Limb (tissue), 2 donors: ENCODE measurements around the gene TGIF2LX.
"Not testable (repeated sequence)": the region's sequence is repeated elsewhere in the genome, so short reads cannot be mapped to it uniquely, and the experiment has no call there.

Experiments used
- DNase-seq, 2 donors: peaks; one replicate each; pipeline ENCODE4 v3.0.0-alpha.2; 2016; ENCODE audit errors: extremely low spot score in 2 of 2

Gene TGIF2LX

GRCh38 chrX:89921665-89922064 is at the start of gene TGIF2LX:
Gene TGIF2LX (plus strand): TSS chrX:89921908. CDS start chrX:89922086, 178 bp downstream.
- not testable (repeated sequence) for DNase-seq

DNA sequence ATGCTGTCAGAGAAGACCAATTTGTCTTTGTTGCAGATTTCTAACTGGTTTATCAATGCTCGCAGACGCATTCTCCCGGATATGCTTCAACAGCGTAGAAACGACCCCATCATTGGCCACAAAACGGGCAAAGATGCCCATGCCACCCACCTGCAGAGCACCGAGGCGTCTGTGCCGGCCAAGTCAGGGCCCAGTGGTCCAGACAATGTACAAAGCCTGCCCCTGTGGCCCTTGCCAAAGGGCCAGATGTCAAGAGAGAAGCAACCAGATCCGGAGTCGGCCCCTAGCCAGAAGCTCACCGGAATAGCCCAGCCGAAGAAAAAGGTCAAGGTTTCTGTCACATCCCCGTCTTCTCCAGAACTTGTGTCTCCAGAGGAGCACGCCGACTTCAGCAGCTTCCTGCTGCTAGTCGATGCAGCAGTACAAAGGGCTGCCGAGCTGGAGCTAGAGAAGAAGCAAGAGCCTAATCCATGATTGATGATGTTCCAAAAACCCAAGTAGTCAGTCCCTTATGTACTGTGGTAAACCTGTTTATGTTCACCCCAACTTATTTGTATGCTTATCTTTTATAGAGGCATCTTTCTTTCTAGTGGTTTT is 728 bp downstream of the TGIF2LX start:
- not testable (repeated sequence) for DNase-seq

DNA sequence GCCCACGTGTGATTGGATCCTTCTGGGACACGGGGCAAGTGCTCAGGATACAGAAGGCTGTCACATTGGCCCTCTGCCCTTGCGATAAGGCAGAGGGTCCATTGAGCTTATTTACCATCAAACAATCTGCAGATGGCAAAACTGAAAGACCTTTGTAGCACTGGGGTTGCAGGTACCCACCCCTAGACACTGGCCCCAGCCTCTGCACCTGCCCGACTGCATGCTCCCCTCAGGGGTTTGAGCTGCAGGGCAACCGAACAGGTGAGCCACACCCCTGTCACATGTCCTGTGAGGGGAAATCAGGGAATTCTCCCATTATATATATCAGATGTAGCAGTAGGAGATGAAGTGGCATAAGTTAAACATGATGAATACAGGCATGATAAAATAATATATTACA is 21.4 kb downstream of the TGIF2LX start:
- DNase-seq, result not testable (repeated sequence)

GRCh38 chrX:89965588-89965987 is 43.9 kb downstream of the TGIF2LX start:
- not testable (repeated sequence) for DNase-seq
